GM19467 (cell line): ENCODE measurements around the gene USF2.
A peak's percentile ranks its signal among the peaks of the same experiment; 100 is the strongest.

ENCODE experiments used
- ATAC-seq: cut with Tn5 transposase; IDR thresholded peaks from one replicate; pipeline ENCODE4 v1.9.1; 2021; ENCODE audit warnings: mild to moderate bottlenecking, moderate library complexity; ENCODE audit not compliant: unreplicated experiment

The USF2 gene

DNA sequence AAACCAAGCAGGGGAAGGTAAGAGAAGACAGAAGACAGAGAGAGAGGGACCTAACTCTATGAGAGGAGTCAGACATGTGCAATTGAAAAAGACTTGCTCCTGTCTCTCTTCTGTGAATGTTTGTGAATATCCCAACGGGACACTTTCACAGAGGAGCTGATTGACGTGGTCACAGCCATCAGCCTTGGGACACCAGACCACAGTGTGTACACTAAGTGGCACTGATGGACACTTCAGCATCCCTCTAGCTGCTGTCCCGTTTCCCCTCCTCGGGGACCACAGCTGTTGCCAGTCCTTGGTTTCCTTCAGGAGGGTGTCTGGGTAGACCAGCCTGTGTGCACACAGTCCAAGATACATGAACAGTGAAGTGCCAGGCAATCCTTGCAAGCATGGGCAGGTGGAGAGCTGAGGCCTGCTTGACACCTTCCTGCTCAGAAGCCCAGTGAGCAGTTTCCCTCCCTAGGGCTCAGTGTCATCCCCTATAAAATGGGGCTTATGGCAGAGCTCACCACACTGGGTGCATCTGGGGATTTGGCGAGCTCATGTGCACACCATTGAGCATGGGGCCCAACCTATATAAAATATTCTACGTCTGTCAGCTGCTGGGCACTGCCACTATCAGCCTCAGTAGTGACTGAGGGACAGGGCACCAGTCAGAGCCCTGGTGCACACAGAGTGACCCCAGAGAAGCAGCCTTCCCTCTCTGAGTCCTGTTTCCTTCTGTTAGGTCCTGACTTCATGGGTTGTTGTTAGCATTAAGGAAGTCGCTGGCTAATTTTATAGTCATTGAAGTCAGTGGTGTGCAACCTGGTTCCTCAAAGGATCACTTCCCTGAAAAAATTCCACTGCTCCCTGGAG is 4.3 kb upstream of the USF2 start:
- ATAC-seq = no peak

DNA sequence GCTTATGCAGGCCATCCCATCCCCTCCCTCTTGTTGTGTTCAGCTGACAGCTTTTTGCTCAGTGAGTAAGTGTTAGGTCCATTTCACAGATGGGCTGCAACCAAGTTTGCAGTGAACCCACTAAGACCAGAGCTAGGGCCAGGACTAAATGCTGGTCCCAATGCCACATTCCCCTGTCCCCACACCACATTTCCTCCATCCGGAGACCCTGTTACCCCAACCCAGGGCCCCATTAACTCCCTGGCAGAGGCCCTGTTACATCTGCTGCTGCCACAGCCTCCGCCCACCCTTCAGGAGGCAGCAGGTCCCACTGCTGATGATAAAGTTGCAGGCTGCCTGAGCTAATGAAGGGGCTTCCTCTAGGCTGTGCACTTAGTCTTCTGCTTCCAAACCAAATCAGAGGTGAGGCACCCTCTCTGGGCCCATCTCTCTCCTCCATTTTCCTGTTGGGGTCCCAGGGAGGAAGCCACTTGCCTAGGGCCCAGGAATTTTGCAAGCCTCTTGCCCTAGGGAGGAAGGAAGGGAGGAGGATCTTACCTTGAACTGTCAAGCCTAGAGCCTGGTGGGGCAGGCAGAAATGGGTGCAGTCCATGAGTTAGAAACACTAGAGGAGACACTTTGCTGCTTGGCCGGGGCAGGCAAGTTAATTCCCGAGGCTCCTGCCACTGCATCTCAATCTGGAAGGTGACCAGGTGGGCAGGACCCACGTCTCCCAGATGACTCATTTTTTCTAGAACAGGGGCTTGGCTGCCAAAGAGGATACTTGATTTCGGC is 3.4 kb upstream of the USF2 start:
- no peak for ATAC-seq

DNA sequence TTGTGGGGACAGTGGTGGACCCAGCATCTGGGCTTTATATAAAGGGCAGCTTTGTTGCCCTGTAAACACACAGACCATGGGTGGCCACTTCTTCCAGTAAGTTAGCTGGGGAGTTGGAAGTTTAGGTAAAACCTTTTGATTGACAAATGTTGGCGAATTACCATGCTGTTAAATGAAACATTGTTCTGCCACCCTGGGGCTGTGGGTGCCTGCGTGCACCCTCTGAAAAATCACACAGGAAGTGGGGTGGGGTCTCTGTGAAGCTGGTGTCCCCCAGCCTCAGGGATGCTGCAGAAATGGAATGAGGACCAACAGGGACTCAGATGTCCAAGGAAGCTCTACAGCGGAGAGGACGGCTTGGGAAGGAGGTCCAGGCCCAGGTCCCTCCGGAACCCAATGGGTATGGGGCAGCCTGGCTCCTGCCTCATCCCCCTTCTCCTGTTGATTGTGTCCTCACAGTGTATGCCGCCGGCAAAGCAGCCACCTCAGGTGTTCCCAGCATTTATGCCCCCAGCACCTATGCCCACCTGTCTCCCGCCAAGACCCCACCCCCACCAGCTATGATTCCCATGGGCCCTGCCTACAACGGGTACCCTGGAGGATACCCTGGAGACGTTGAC is 2.8 kb upstream of the USF2 start:
- no peak for ATAC-seq

DNA sequence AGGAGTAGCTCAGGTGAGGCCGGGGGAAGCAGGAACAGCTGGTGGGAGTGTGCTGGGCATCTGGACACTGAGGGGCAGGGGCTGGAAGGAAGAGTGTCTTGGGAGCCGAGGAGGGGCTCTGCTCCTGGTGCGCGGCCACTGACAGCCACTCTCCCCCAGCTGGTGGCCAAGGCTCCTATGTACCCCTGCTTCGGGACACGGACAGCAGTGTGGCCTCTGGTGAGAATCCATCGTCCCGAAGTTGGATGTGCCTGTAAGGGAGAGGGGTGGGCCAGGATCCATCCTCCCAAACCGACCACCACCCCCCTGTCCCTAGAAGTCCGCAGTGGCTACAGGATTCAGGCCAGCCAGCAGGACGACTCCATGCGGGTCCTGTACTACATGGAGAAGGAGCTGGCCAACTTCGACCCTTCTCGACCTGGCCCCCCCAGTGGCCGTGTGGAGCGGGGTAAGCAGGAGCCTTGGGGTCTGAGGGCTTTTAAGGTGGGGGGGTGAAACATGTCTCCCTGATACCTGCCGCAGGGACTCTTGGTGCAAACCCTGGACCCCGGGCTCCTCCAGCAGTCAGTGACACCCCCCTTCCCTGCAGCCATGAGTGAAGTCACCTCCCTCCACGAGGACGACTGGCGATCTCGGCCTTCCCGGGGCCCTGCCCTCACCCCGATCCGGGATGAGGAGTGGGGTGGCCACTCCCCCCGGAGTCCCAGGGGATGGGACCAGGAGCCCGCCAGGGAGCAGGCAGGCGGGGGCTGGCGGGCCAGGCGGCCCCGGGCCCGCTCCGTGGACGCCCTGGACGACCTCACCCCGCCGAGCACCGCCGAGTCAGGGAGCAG is 2.0 kb upstream of the USF2 start:
- ATAC-seq = no peak

DNA sequence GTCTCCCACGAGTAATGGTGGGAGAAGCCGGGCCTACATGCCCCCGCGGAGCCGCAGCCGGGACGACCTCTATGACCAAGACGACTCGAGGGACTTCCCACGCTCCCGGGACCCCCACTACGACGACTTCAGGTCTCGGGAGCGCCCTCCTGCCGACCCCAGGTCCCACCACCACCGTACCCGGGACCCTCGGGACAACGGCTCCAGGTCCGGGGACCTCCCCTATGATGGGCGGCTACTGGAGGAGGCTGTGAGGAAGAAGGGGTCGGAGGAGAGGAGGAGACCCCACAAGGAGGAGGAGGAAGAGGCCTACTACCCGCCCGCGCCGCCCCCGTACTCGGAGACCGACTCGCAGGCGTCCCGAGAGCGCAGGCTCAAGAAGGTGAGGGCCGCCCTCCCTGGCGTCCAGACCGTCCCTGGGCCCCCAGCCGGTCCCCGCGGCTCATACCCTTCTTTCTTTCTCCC is 1.4 kb upstream of the USF2 start:
- no peak for ATAC-seq

DNA sequence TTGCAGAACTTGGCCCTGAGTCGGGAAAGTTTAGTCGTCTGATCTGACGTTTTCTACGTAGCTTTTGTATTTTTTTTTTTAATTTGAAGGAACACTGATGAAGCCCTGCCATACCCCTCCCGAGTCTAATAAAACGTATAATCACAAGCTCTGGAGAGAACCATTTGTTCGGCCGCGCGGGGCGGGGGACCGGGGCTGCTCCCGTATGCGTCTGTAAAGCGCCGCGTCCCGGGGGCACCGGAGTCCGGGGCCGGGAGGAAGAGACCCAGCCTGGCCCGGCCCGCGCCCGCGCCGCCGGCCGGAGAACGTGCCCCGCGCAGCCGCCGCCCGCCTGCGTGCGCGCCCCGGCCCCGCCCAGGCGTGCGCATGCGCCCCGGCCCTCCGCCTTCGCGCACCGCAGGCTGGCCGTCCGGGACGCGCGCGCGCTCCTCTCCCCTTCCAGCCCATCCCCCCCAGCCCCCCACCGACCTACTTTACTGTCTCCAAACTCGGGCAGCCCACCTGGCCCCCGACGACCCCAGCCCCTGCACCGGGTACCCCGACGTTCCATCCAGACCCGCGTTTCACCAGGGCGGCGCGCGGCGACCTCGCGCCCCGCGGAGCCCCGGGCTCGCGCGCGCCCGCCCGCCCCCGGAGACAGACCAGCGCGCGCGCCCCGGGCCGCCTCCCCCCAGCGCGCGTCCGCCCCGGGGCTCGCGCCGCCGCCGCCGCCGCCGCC is 785 bp upstream of the USF2 start:
- peak; percentile 42 for ATAC-seq

DNA sequence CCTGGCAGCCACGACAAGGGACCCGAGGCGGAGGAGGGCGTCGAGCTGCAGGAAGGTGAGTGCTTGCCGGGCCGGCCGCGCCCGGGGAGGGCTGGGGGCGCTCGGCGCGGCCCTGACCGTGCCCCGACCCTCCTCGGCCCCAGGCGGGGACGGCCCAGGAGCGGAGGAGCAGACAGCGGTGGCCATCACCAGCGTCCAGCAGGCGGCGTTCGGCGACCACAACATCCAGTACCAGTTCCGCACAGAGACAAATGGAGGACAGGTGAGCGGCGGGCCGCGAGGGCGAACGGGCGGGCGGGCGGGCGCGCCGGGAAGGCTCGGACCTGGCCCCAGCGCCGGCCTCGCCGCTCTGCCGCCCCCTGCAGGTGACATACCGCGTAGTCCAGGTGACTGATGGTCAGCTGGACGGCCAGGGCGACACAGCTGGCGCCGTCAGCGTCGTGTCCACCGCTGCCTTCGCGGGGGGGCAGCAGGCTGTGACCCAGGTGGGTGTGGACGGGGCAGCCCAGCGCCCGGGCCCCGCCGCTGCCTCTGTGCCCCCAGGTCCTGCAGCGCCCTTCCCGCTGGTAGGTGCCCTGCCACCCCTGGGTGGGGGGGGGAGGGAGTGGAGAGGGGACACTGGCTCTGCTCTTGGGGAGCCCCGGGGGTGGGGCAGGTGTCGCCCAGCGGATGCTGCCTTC is 816 bp downstream of the USF2 start:
- ATAC-seq = peak; percentile 56

DNA sequence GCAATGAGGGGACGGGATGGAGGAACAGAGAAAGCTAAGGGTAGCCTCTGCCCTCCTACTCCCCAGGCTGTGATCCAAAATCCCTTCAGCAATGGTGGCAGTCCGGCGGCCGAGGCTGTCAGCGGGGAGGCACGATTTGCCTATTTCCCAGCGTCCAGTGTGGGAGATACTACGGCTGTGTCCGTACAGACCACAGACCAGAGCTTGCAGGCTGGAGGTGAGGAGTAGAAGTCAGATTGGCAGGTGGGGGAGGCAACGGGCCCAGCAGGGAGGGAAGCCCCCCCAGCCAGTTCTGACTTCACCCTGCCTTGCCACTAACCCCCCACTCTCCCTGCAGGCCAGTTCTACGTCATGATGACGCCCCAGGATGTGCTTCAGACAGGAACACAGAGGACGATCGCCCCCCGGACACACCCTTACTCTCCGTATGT is 1.6 kb downstream of the USF2 start:
- ATAC-seq = no peak

DNA sequence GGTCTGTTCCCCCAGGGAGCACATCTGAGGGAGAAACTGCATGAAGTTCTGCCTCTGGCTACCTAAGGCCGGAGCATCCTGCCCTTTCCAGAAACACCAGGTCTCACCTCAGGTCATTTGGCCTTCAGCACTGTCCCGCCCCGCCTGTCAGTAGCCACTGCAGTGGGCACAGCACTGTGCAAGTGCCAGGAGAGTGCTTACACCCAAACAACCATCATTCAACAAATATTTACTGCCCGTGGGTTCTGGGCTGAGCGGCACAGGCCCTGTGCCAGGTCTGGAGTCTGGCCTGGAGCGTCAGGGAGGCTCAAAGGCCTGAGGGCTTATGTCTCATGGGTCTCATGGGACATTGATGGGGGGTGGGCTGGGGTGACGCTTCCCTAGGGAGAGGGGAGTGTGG is 2.8 kb downstream of the USF2 start:
- ATAC-seq = no peak

DNA sequence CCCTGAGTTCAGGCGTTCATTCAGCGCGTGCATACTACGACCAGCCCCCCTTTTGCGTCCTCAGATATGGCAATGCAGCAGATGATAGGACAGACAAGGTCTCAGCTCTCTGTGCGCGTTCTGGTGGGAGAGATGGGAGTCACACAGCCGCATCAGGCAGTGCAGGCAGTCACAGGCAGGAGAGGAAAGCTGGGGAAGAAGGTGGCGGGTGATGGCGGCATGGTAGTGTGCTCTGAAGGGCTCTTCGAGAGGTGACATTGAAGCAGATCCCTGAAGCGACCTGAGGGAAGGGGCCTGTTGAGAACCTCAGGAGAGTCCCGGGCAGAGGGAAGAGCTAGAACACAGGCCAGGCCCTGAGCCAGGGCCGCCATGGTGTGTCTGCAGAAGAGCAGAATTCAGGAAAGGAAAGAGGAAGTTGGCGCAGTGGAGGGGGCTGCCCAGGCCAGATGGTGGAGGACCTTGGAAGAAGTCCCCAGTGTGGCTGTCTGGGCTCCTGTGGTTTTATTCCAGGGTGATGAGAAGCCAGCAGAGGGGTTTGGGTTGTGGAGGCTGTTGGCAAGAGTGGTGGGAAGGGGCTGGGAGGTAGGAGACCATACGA is 3.5 kb downstream of the USF2 start:
- ATAC-seq = no peak

DNA sequence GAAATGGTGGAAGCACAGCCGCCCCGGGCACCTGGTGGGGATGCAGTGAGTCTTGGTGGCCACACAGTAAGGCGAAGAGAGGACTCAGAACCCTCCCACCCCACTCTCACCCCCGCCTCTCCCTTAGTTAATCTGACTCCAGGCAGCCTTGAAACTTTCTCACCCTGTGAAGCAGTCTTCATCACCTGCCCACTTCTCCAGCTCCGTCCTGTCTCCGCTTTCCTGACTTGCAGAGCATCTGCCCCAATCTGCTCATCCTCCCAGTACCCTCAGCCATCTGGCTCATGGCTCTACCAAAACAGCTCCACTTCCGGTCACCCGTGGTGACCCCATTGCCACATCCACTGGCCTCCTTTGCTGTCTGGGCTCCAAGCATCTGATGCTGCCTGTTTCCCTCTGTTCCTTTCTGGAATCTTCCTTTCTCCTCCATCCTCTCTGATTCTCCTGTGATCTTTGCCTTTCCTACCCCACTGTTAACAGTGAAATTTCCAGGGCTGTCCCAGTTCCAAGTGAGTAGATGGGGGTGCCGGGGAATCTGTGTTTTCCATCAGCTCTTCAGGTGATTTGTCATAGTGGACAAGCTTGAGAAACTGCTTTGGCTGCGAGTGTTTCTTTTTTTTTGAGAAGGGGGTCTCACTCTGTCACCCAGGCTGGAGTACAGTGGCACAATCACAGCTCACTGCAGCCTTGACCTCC is 4.3 kb downstream of the USF2 start:
- no peak for ATAC-seq

DNA sequence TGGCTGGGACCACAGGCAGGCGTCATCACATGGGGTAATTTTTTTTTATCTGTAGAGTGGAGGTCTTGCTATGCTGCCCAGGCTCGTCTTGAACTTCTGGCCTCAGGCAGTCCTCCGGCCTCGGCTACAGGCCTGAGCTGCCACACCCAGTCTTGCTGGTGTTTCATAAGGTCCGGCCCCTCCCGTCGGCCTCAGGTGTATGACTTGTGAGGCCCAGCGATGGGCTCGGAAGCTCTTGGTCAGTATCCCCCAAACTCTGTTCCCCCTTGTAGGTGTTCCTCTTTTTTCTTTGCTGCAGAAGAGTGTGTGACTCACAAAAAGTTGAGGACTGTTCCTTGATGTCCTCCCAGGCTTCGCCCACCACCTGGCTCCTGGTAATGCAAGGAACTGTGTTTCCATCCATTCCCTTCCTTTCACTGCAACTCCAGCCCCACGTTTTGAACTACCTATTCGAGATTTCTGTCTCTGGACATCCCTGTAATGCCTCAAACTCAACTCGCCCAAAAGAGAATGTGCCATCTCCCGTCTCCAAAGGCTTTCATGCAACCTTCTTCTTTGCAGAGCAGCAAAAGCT is 5.0 kb downstream of the USF2 start:
- no peak for ATAC-seq

DNA sequence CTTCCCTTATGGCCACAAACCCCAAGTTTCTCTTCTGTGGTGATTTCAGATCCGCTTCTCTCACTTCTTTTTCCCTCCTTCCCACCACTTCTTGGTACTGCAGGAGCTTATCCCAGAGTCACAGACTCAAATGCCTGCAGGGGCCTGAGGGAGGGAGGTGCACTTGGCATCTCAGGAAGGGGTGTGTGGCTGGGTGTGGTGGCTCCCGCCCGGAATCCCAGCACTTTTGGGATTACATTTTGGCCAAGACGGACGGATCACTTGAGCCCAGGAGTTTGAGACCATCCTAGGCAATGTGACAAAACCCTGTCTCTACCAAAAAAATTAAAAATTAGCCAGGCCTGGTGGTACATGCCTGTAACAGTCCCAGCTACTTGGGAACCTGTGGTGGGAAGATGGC is 5.6 kb downstream of the USF2 start:
- ATAC-seq = no peak

DNA sequence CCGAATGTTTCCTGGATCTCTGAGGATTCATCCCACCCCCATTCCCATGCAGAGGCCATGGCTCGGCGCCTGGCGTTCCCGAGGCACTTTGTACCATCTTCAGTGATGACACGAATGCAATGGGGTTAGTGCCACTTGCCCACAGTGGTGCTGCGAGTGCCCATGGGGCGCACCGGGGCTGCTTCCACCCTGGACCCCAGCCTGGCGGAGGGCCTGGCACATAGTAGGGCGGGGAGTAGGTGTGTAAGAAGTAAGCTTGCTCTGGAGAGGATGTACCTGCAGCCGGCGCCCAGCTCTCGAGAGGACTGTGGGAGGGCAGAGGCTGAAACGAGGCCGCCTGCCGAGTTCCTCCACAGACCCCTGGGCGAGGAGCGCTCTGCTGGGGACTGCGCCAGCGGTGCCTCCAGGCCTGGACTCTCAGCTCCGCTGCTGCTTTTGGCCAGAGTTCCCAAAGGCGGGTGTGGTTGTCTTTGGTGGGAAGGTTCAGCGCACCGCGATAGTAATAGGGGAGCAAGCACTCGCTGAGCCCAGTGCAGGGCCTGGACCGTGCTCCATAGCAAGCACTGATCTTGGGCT is 8.0 kb downstream of the USF2 start:
- ATAC-seq = no peak

DNA sequence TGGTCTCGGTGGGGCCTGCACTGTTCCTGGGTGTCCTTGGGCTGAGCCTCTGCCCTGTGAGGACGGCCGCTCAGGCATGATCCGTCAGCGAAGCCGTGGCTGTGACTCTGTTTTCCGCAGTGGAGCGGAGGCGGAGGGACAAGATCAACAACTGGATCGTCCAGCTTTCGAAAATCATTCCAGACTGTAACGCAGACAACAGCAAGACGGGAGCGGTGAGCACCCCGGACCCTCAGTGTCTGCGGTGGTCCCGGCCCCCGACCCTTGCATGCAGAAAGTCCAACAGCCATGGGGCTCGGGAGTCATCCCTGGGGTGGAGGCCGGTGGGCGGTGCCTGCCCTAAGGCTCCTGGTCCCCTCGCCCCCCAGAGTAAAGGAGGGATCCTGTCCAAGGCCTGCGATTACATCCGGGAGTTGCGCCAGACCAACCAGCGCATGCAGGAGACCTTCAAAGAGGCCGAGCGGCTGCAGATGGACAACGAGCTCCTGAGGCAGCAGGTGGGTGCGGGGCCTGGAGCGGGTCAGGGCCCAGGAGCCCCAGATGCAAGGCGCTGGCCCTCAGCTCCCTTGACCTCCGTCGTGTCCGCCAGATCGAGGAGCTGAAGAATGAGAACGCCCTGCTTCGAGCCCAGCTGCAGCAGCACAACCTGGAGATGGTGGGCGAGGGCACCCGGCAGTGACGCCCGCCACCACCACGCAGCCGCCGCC is 10.0 kb downstream of the USF2 start:
- no peak for ATAC-seq

DNA sequence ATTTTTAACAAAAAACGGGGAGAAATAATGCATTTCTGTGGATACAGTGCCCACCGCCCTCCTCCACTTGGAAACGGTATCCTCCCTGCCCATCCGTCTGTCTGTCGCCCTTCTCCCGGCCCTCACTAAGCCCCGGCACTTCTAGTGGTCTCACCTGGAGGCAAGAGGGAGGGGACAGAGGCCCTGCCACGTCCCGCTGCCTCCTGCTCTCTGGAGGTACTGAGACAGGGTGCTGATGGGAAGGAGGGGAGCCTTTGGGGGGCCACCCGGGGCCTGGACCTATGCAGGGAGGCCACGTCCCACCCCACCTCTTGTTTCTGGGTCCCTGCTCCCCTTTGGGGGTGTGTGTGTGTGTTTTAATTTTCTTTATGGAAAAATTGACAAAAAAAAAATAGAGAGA is 10.6 kb downstream of the USF2 start:
- no peak for ATAC-seq
